ENCODE measurements around the gene MORC2.

MORC2 gene

GRCh38 chr22:30884211-30885000, 84.2 kb downstream of the MORC2 start:
- DNase-seq: no peak

- no peak for DNase-seq
Observed at GRCh38 chr22:30883586-30884145, 84.9 kb downstream of the MORC2 start.

- no peak for DNase-seq
Observed at GRCh38 chr22:30882974-30883533, 85.5 kb downstream of the MORC2 start.

- DNase-seq: no peak
Observed at GRCh38 chr22:30882184-30882717, 86.3 kb downstream of the MORC2 start.

DNA sequence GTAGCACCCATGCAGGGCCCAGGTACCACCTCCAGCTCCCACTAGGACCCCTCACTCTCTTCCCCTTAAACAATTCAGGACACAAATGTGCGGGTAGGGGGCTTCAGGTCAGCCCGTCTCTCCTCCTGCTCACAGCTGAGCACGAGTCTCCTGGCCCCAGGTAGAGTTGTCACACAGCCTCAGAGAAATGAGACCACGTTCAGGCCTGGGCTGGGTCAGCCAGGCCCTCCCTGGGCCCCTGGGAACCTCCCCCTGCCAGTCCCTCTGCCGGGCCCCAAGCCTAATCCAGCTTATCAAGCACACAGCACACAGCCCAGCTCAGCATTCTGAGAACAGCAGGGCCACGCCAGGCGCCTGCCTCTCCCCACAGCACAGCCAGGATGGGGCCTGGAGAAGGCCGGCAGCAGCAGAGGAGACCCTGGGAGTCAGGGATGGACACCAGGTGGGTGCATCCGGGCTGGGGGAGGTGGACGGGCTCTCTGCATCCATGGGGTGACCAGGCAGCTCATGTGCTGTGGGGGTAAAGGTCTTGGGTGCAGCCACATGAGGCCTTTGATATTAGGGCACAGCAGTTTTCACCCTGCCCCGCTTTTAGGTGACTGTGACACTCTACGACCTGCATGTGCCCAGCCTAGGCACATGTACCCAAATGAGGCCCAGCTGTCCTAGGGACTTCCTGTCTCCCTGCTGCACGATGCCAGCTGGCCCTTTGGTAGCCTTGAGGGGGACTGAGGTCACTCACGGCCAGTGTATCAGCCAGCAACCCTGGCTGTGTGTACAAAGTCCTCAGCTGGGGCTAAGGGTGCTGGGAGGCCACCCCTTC, 87.0 kb downstream of the MORC2 start:
- DNase-seq: no peak

- DNase-seq: no peak
Observed at GRCh38 chr22:30880847-30881246, 87.7 kb downstream of the MORC2 start.

GRCh38 chr22:30880181-30880601, 88.4 kb downstream of the MORC2 start:
- no peak for DNase-seq

GRCh38 chr22:30879415-30879797, 89.2 kb downstream of the MORC2 start:
- DNase-seq: no peak

DNA sequence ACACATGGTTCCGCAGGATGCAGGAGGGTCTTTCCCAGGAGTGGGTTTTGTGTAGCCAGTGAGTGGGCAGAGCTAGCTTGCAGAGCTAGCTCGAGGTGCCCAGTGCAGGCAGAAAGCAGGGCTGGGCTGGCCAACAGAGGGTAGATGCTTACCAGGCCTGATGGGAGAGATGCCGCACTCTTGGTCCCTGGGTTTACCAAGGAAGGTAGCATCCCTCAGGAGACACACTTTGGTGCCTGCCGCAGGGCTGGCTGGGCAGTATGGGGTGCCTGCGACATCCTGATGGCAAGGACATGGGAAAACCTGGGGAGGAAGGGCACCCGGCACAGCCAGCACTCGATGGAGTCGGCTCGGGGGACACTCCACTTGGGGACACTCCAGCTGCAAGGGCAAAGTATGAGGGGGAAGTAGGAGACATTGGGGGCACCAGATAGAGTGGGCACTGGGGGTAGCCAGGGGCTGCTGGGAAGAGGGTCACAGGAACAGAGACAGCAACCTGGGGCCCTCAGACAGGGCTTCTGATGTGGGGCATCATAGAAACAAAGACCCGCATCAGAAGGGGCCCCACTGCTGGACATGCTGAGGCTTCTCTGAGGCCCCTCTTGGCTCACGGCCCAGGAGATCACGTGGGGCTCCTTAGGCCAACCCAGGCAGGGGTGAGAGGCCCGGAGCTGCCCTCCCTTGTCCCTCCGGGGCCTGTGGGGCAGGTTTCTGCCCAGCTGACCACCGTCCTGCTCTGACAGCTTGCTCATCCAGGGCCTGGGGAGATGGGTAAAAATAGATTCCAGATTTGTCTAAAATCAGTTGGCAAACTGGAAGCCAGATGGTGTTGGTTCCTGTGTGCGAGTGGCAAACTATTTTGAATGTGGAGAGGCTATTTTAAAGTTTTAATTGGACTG, 89.8 kb downstream of the MORC2 start:
- no peak for DNase-seq

GRCh38 chr22:30877662-30878515, 90.7 kb downstream of the MORC2 start:
- peak; percentile 22 for DNase-seq

GRCh38 chr22:30876915-30877553, 91.5 kb downstream of the MORC2 start:
- DNase-seq: peak; percentile 46

DNA sequence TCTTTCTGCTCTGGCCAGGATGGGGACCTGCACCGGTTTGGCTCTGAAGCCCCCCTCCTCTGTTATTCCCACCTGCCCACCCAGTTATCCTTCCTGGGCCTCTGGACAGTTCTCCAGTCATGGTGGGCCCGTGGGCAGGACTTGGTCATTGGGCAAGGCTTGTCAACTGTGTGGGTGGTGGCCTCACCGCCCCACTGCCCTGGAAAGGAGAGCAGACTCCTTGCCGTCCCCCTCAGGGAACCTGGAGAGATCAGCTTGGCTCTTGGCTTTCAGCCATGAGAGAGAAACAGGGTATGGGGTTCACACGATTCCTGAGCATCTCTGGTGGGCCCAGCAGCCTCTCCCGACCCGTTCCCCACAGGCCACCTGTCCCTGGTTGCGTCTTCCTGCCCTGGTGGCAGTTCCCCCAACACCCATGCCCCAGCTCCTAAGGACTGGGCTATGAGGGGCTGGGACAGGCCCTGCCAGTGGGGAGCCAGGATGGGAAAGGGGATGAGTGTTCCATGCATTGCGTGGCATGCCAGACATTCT, 92.3 kb downstream of the MORC2 start:
- DNase-seq: no peak

- no peak for DNase-seq
Observed at GRCh38 chr22:30875481-30876215, 92.9 kb downstream of the MORC2 start.

Measured in NCI-H345 (cell line).